GM19372 (cell line): Measurements from ENCODE around the gene MAGI2.

Source experiments
- ATAC-seq: cut with Tn5 transposase; IDR thresholded peaks from one replicate; pipeline ENCODE4 v1.9.1; 2021; ENCODE audit warnings: mild to moderate bottlenecking, low read depth, moderate library complexity; ENCODE audit not compliant: unreplicated experiment

Gene MAGI2

GRCh38 chr7:79282070-79282694 lies 171.3 kb downstream of the MAGI2 start:
- no peak for ATAC-seq

- ATAC-seq, result no peak
Observed at GRCh38 chr7:79281426-79281825, 172.0 kb downstream of the MAGI2 start.

GRCh38 chr7:79272938-79273337 lies 180.5 kb downstream of the MAGI2 start:
- no peak for ATAC-seq

- ATAC-seq, result no peak
Observed at GRCh38 chr7:79272066-79272669, 181.3 kb downstream of the MAGI2 start.

- ATAC-seq, result no peak
Observed at GRCh38 chr7:79268730-79269129, 184.7 kb downstream of the MAGI2 start.

GRCh38 chr7:79258826-79259225 lies 194.6 kb downstream of the MAGI2 start:
- ATAC-seq, result no peak

GRCh38 chr7:79257959-79258358 lies 195.5 kb downstream of the MAGI2 start:
- ATAC-seq, result no peak

- ATAC-seq, result no peak
Observed at GRCh38 chr7:79245623-79246249, 207.7 kb downstream of the MAGI2 start.

- no peak for ATAC-seq
Observed at GRCh38 chr7:79244482-79244881, 209.0 kb downstream of the MAGI2 start.

GRCh38 chr7:79241288-79242060 lies 212.0 kb downstream of the MAGI2 start:
- no peak for ATAC-seq

- no peak for ATAC-seq
Observed at GRCh38 chr7:79240413-79240812, 213.1 kb downstream of the MAGI2 start.

- no peak for ATAC-seq
Observed at GRCh38 chr7:79236352-79237028, 217.0 kb downstream of the MAGI2 start.

- no peak for ATAC-seq
Observed at GRCh38 chr7:79227044-79227443, 226.4 kb downstream of the MAGI2 start.

- no peak for ATAC-seq
Observed at GRCh38 chr7:79221211-79221610, 232.3 kb downstream of the MAGI2 start.

- ATAC-seq, result no peak
Observed at GRCh38 chr7:79217976-79218626, 235.4 kb downstream of the MAGI2 start.

GRCh38 chr7:79217468-79217867 lies 236.0 kb downstream of the MAGI2 start:
- ATAC-seq, result no peak

GRCh38 chr7:79216236-79216635 lies 237.2 kb downstream of the MAGI2 start:
- no peak for ATAC-seq

GRCh38 chr7:79212334-79212733 lies 241.1 kb downstream of the MAGI2 start:
- ATAC-seq, result no peak

GRCh38 chr7:79211724-79212123 lies 241.7 kb downstream of the MAGI2 start:
- no peak for ATAC-seq

GRCh38 chr7:79199961-79200360 lies 253.5 kb downstream of the MAGI2 start:
- ATAC-seq, result no peak
